ENCODE measurements around the gene LCN9.

- TF ChIP-seq CTCF (IDR thresholded peaks at IDR 0.05; ENCODE audit: low read depth, low read length) (no peak), POLR2A (IDR thresholded peaks at IDR 0.05; ENCODE audit: extremely low read depth, insufficient read length) (no peak)
These were observed 45.6 kb upstream of the LCN9 start for GRCh38 chr9:135617538-135617900.

Measured in NB4 (cell line).